GM12878 (cell line): ENCODE results near the gene CDC20B. TPM values are rescaled to one million over a fixed set of nuclear protein-coding genes. Genes with fewer than 3 reads are reported as not detected.

Experiments
- ATAC-seq: fragments of 200-7000 bp; cut with Tn5 transposase; 3 replicates; pipeline ENCODE4 v1.9.1; 2020; ENCODE audit warnings: mild to moderate bottlenecking, moderate library complexity
- BruUV-seq: library from RNA; stranded (reverse); fragments of 400-500 nt; replicated peaks from 2 replicates; lab custom pipeline; 2021; lab: Mats Ljungman, UMichigan
- CTCF ChIA-PET: fragments of 300-600 bp; sonication (Branson Sonifier 250); formaldehyde crosslinking; extraction: SDS; loops from one replicate; lab custom pipeline; 2021; ENCODE audit warnings: inconsistent platforms; lab: Yijun Ruan, JAX
- POLR2A ChIA-PET: fragments of 350-600 bp; formaldehyde crosslinking; extraction: SDS; loops from one replicate; lab custom pipeline; 2021; ENCODE audit warnings: inconsistent platforms; lab: Charles Lee
- RAD21 ChIA-PET: fragments of 300-600 bp; sonication (Branson Sonifier 250); formaldehyde crosslinking; loops from one replicate; lab custom pipeline; 2023; ENCODE audit warnings: antibody characterized with exemption; ENCODE audit not compliant: unreplicated experiment; lab: Charles Lee
- SMC1A ChIA-PET: fragments of 300-600 bp; sonication (Branson Sonifier 250); formaldehyde crosslinking; loops from one replicate; lab custom pipeline; 2023; ENCODE audit not compliant: unreplicated experiment, uncharacterized antibody; lab: Charles Lee
- DNase-seq: peaks from one replicate; pipeline ENCODE4 v3.0.0-alpha.2; 2011; ENCODE audit warnings: low read depth, low spot score
- FAIRE-seq: peaks from 3 replicates; lab custom pipeline; 2011; peaks lifted over from hg19 to GRCh38; lab: Jason Lieb, UNC
- H2AFZ ChIP-seq: 2 replicates; pipeline ENCODE4 v1.6.0; 2011; ENCODE audit warnings: low read depth, low read length, control low read depth; ENCODE audit not compliant: control insufficient read depth
- H3K27ac ChIP-seq: 2 replicates; pipeline ENCODE4 v1.5.1; 2011; ENCODE audit warnings: control low read depth; ENCODE audit not compliant: control insufficient read depth, insufficient read depth
- H3K27me3 ChIP-seq, 2 experiments: replicated peaks in 1 of 2; 2 replicates each; pipeline versions ENCODE4 v1.6.0 to v1.6.1; 2011; ENCODE audit warnings: low read length in 1 of 2; ENCODE audit not compliant: control insufficient read depth in 2 of 2, insufficient read depth in 2 of 2
- H3K36me3 ChIP-seq, 2 experiments: 2 replicates each; pipeline ENCODE4 v1.5.1; 2011; ENCODE audit warnings: low read length in 1 of 2; ENCODE audit not compliant: control insufficient read depth in 2 of 2, insufficient read depth in 2 of 2
- H3K4me1 ChIP-seq: 2 replicates; pipeline ENCODE4 v1.6.1; 2011; ENCODE audit warnings: mild to moderate bottlenecking, low read length, moderate library complexity, mixed read lengths; ENCODE audit not compliant: control insufficient read depth, insufficient read depth
- H3K4me2 ChIP-seq: 2 replicates; pipeline ENCODE4 v1.6.0; 2011; ENCODE audit warnings: control low read depth; ENCODE audit not compliant: control insufficient read depth, insufficient read depth
- H3K4me3 ChIP-seq: fragments of 200-600 bp; sonication (generic); 2 replicates; pipeline ENCODE4 v1.5.1; 2016
- H3K79me2 ChIP-seq: 2 replicates; pipeline ENCODE4 v1.6.0; 2011; ENCODE audit warnings: low read length; ENCODE audit not compliant: control insufficient read depth, insufficient read depth
- H3K9ac ChIP-seq: 2 replicates; pipeline ENCODE4 v1.8.0; 2011; ENCODE audit warnings: low read length, control low read depth, mixed read lengths; ENCODE audit not compliant: control insufficient read depth, insufficient read depth
- H3K9me3 ChIP-seq: replicated peaks from 3 replicates; pipeline ENCODE4 v1.5.1; 2011; ENCODE audit warnings: mild to moderate bottlenecking, low read length; ENCODE audit not compliant: control insufficient read depth, insufficient read depth
- H4K20me1 ChIP-seq: 2 replicates; pipeline ENCODE4 v1.6.0; 2011; ENCODE audit not compliant: control insufficient read depth, insufficient read depth
- CBX3 ChIP-seq: fragments of 200-600 bp; sonication (generic); IDR thresholded peaks from 2 replicates; pipeline ENCODE4 v1.6.1; 2016; ENCODE audit warnings: low read depth, borderline replicate concordance
- CHD1 ChIP-seq: IDR thresholded peaks from 2 replicates; pipeline ENCODE4 v1.6.1; 2012; ENCODE audit warnings: low read depth, low read length, improper control_type of control experiment
- GABPA ChIP-seq: IDR thresholded peaks from 2 replicates; pipeline ENCODE4 v1.6.1; 2014; ENCODE audit warnings: antibody characterized with exemption, low read depth, mild to moderate bottlenecking, inconsistent platforms
- HDAC2 ChIP-seq: fragments of 200-600 bp; sonication (generic); IDR thresholded peaks from 2 replicates; pipeline ENCODE4 v1.6.1; 2017
- HDGF ChIP-seq: fragments of 450-650 bp; IDR thresholded peaks from 2 replicates; pipeline ENCODE4 v1.6.1; 2016; ENCODE audit warnings: antibody characterized with exemption
- IKZF1 ChIP-seq: fragments of 450-650 bp; conservative IDR thresholded peaks from 2 replicates; pipeline ENCODE4 v1.6.1; 2017; ENCODE audit warnings: antibody characterized with exemption, mild to moderate bottlenecking
- IRF4 ChIP-seq: IDR thresholded peaks from 2 replicates; pipeline ENCODE4 v1.6.1; 2011; ENCODE audit warnings: low read depth, low read length
- MYB ChIP-seq: fragments of 150-350 bp; IDR thresholded peaks from 2 replicates; pipeline ENCODE4 v1.6.1; 2014; ENCODE audit warnings: mild to moderate bottlenecking, low read depth, low read length, borderline replicate concordance
- NBN ChIP-seq: fragments of 450-650 bp; IDR thresholded peaks from 2 replicates; pipeline ENCODE4 v1.6.1; 2016
- NFIC ChIP-seq: IDR thresholded peaks from 2 replicates; pipeline ENCODE4 v1.6.1; 2012; ENCODE audit warnings: low read depth, mild to moderate bottlenecking, inconsistent platforms, low read length, moderate library complexity
- NR2C2 ChIP-seq: IDR thresholded peaks from 2 replicates; pipeline ENCODE4 v1.6.1; 2011; ENCODE audit warnings: borderline replicate concordance, low read depth; ENCODE audit not compliant: control insufficient read depth, insufficient read length
- SIN3A ChIP-seq: IDR thresholded peaks from 2 replicates; pipeline ENCODE4 v1.6.1; 2012; ENCODE audit warnings: low read depth, low read length, improper control_type of control experiment
- ZBED1 ChIP-seq: IDR thresholded peaks from 2 replicates; pipeline ENCODE4 v1.6.1; 2016; ENCODE audit warnings: borderline replicate concordance
- WGBS: methylation state at CpG from one replicate; pipeline ENCODE4 v1.1.6; 2016; ENCODE audit warnings: low lambda C conversion rate; ENCODE audit not compliant: insufficient replicate concordance, insufficient coverage; ENCODE audit errors: missing lambda C conversion rate; 5-methylcytosine and 5-hydroxymethylcytosine counted together
- in situ Hi-C: fragments of 300-500 bp; cut with MboI; formaldehyde crosslinking; loops from 9 replicates; pipeline ENCODE4 v1.14.3; 2018; ENCODE audit warnings: mixed read lengths
- intact Hi-C: fragments of 100-400 bp; cut with micrococcal nuclease; formaldehyde crosslinking; loops from one replicate; pipeline ENCODE4 v1.14.2; 2022; ENCODE audit not compliant: unreplicated experiment
- polyA plus RNA-seq, 11 experiments: library from polyadenylated mRNA; depleted of rRNA in 4 of 11; unstranded in 6 of 11; stranded (reverse) in 5 of 11; fragments of >200 nt; fragmentation: Nextera tagmentation in 4 of 11; fragmentation: Illumina TruSeq in 1 of 11; extraction: Ambion mirVana in 4 of 11; extraction: Trizol in 1 of 11; gene quantifications; 1 replicate in 1 of 11; 2 replicates in 10 of 11; pipeline versions ENCODE4 v1.2.1 to v1.2.3, GENCODE V29; 2011 to 2016; ENCODE audit warnings: inconsistent platforms in 2 of 11, missing spikeins in 2 of 11, low read depth in 1 of 11
- total RNA-seq, 4 experiments: library from RNA; depleted of rRNA in 3 of 4; stranded (reverse); fragments of >200 nt in 3 of 4; fragmentation: Illumina TruSeq in 1 of 4; extraction: Trizol in 1 of 4; gene quantifications; 2 replicates each; pipeline versions ENCODE4 v1.2.1 to v1.2.3, GENCODE V29; 2013 to 2021
- TF ChIP-seq, protein P1 (sequence below): IDR thresholded peaks from 2 replicates; pipeline ENCODE4 v1.6.1; 2012; ENCODE audit warnings: low read depth, low read length, improper control_type of control experiment
- TF ChIP-seq, protein P2 (sequence below): fragments of 450-650 bp; IDR thresholded peaks from 2 replicates; pipeline ENCODE4 v1.6.1; 2017; ENCODE audit warnings: mild to moderate bottlenecking, low read depth, inconsistent platforms; ENCODE audit not compliant: poor library complexity, severe bottlenecking

CDC20B gene
- total and polyA plus RNA-seq, 10 of the 15 experiments (the other 5 are each of a cell fraction or from before 2014, with no cell fraction given) = 0.05 to 0.11 TPM; not detected in 8

DNA sequence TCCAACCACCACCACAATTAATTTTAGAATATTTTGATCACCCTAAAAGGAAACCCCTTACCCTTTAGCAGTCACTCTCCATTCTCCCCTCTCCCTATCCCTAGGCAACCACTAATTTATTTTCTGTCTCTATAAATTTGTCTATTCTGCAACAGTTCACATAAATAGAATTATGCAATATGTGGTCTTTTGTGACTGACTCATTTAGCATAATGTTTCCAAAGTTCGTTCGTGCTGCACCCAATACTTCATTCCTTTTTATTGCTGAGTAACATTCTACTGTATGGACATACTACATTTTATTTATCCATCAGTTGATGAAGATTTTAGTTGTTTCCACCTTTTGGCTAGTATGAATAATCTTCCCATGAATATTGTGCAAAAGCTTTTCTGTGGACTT is 18.2 kb upstream of the CDC20B start:
- DNase-seq = no peak
- Histone ChIP-seq H3K36me3 (no peaks in the 10 kb centered on the region), H2AFZ (no peak overlapping the region), H3K4me3 (no peak overlapping the region), H3K27ac (no peak overlapping the region), H3K79me2 (no peaks in the 10 kb centered on the region), H3K4me2 (no peak overlapping the region), H3K9ac (no peak overlapping the region), H3K4me1 (no peaks in the 10 kb centered on the region), H4K20me1 (no peaks in the 10 kb centered on the region), H3K9me3 (no peaks in the 10 kb centered on the region), H3K27me3 (0 out of 4 replicates have a peak, but pooled peaks cover 0 to 2% of the 10 kb centered on the region in 2 experiments)
- TF ChIP-seq MYB = no peak
- ChIA-PET POLR2A (no interaction called here), RAD21 (no interaction called here), CTCF (interaction anchor here (1.2 kb wide), 1 partner anchor 17 kb away, joined by 4 read pairs; no protein-coding TSS in a partner anchor), SMC1A (no interaction called here)
- no TSS peak for BruUV-seq
- intact Hi-C loops (no loop called here), in situ Hi-C loops (no loop called here)
- FAIRE-seq = no peak
- WGBS = 47% methylated on average over 2 of the region's 2 CpGs
- ATAC-seq = no peak

DNA sequence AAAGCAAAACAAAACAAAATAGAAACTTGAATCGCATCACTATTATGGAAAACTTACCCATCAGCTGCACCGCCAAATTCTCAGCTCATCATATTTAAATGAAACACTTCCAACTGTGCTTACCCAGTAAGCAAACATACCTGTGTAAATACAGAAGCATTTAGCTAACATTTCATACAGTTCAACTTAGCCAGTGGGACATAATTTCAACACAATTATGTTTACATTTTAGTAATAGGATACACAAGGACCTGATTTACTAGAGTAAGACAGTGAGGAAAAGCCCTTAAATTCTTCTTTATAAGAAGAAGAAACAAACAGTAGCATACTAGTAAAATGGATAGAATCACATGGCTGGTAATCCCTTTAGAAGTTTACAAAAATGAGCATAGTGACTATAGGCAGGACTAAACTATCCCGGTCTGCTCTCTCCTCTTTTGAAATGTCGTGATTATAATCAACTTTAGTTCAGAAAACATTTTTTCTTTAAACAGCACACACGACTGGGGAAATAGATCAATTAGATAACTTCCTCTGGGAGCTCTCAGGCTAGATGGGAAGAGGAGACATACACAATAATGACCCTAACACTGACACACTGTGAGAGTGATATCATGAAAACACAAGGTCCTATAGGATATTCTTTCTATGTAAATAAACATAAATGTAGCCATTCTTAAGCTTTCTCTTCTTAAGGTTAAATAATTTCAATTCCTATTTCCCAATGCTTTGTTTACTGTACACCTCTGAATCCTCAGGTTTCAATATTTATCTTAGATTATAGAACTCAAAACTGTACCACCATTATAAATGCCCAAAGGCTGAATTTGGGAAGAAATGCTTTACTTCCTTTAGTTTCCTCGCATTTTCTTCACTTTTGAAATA is 15.9 kb upstream of the CDC20B start:
- Histone ChIP-seq H4K20me1 (no peaks in the 10 kb centered on the region), H3K9me3 (no peaks in the 10 kb centered on the region), H3K79me2 (no peaks in the 10 kb centered on the region), H3K27ac (no peak overlapping the region), H3K9ac (no peak overlapping the region), H2AFZ (no peak overlapping the region), H3K4me2 (no peak overlapping the region), H3K4me3 (no peak overlapping the region), H3K36me3 (no peaks in the 10 kb centered on the region), H3K4me1 (no peaks in the 10 kb centered on the region), H3K27me3 (peaks cover 0 to 2% of the 10 kb centered on the region in 2 experiments; a peak in 1 of 4 replicates)
- intact Hi-C loops (no loop called here), in situ Hi-C loops (no loop called here)
- WGBS = 36% methylated on average over 6 of the region's 6 CpGs
- no TSS peak for BruUV-seq
- ChIA-PET RAD21 (interaction anchor here (1.5 kb wide), 1 partner anchor 503 kb away, joined by 3 read pairs; no protein-coding TSS in a partner anchor), POLR2A (no interaction called here), SMC1A (no interaction called here), CTCF (interaction anchor here (0.6 to 0.9 kb wide), 2 partner anchors 8 to 1013 kb away, joined by 3 to 5 read pairs; no protein-coding TSS in a partner anchor)
- DNase-seq = no peak
- FAIRE-seq = no peak
- ATAC-seq = no peak
- no peak for TF ChIP-seq GABPA
- TF ChIP-seq, protein P1, sequence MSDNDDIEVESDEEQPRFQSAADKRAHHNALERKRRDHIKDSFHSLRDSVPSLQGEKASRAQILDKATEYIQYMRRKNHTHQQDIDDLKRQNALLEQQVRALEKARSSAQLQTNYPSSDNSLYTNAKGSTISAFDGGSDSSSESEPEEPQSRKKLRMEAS = no peak
- no peak for TF ChIP-seq NR2C2
- no peak for TF ChIP-seq CHD1
- no peak for TF ChIP-seq SIN3A
- no peak for TF ChIP-seq HDGF
- TF ChIP-seq NFIC = no peak
- no peak for TF ChIP-seq CBX3
- no peak for TF ChIP-seq ZBED1
- TF ChIP-seq HDAC2 = no peak
- no peak for TF ChIP-seq IRF4
- TF ChIP-seq NBN = no peak
- no peak for TF ChIP-seq IKZF1
- TF ChIP-seq, protein P2, sequence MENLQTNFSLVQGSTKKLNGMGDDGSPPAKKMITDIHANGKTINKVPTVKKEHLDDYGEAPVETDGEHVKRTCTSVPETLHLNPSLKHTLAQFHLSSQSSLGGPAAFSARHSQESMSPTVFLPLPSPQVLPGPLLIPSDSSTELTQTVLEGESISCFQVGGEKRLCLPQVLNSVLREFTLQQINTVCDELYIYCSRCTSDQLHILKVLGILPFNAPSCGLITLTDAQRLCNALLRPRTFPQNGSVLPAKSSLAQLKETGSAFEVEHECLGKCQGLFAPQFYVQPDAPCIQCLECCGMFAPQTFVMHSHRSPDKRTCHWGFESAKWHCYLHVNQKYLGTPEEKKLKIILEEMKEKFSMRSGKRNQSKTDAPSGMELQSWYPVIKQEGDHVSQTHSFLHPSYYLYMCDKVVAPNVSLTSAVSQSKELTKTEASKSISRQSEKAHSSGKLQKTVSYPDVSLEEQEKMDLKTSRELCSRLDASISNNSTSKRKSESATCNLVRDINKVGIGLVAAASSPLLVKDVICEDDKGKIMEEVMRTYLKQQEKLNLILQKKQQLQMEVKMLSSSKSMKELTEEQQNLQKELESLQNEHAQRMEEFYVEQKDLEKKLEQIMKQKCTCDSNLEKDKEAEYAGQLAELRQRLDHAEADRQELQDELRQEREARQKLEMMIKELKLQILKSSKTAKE = no peak
